ENCODE data around the gene MGAT5.

Gene MGAT5

GRCh38 chr2:134280231-134280630 lies 26.4 kb downstream of the MGAT5 start:
- no peak for TF ChIP-seq CTCF (IDR thresholded peaks at IDR 0.05)

GRCh38 chr2:134280726-134281125 lies 26.9 kb downstream of the MGAT5 start:
- no peak for TF ChIP-seq CTCF (IDR thresholded peaks at IDR 0.05)

- no peak for TF ChIP-seq CTCF (IDR thresholded peaks at IDR 0.05)
Measured at GRCh38 chr2:134281815-134282419, 28.0 kb downstream of the MGAT5 start.

GRCh38 chr2:134282629-134283400 lies 28.9 kb downstream of the MGAT5 start:
- no peak for TF ChIP-seq CTCF (IDR thresholded peaks at IDR 0.05)

- TF ChIP-seq CTCF (IDR thresholded peaks at IDR 0.05), result no peak
Measured at GRCh38 chr2:134283661-134284060, 29.8 kb downstream of the MGAT5 start.

- TF ChIP-seq CTCF (IDR thresholded peaks at IDR 0.05), result no peak
Measured at GRCh38 chr2:134284119-134284670, 30.3 kb downstream of the MGAT5 start.

- no peak for TF ChIP-seq CTCF (IDR thresholded peaks at IDR 0.05)
Measured at GRCh38 chr2:134287323-134287722, 33.5 kb downstream of the MGAT5 start.
